ENCODE data around the gene UPF3A.

Gene UPF3A

GRCh38 chr13:114281351-114282040 lies at the start of gene UPF3A:
TSS of gene UPF3A (plus strand) at chr13:114281601. CDS start at chr13:114281640, 39 bp downstream.
- Histone ChIP-seq H3K4me1 (ENCODE audit: control insufficient read depth, insufficient read depth, low read length) (peaks cover 5% of the 10 kb centered on the region), H3K27ac (ENCODE audit: low read length) (peak within 1 kb of the TSS; percentile 89), H3K36me3 (ENCODE audit: control insufficient read depth in 2 of 2, insufficient read depth in 2 of 2, low read length in 2 of 2) (peaks cover 4 to 5% of the 10 kb centered on the region in 2 donors), H3K9me3 (ENCODE audit: control insufficient read depth in 2 of 2, low read length in 2 of 2) (no peaks in the 10 kb centered on the region), H3K4me3 (ENCODE audit: low read length in 2 of 2) (peak within 1 kb of the TSS; percentile 84 to 87), H3K9ac (ENCODE audit: low read length in 2 of 2) (peak within 1 kb of the TSS; percentile 87), H3K27me3 (ENCODE audit: control insufficient read depth in 1 of 2, insufficient read depth in 2 of 2, low read length in 2 of 2) (no peaks in the 10 kb centered on the region)

GRCh38 chr13:114231886-114232285 lies 49.5 kb upstream of the UPF3A start:
- H3K27me3 ChIP-seq (ENCODE audit: control insufficient read depth in 1 of 2, insufficient read depth in 2 of 2, low read length in 2 of 2): peaks cover 5 to 10% of the 10 kb centered on the region in 2 donors
- no peak overlapping the region for H3K9ac ChIP-seq (ENCODE audit: low read length in 2 of 2)
- H3K36me3 ChIP-seq (ENCODE audit: control insufficient read depth in 2 of 2, insufficient read depth in 2 of 2, low read length in 2 of 2): no peaks in the 10 kb centered on the region
- H3K9me3 ChIP-seq (ENCODE audit: control insufficient read depth in 2 of 2, low read length in 2 of 2): no peaks in the 10 kb centered on the region
- no peak overlapping the region for H3K4me3 ChIP-seq (ENCODE audit: low read length in 2 of 2)
- H3K27ac ChIP-seq (ENCODE audit: low read length): no peak overlapping the region
- peaks cover 4% of the 10 kb centered on the region for H3K4me1 ChIP-seq (ENCODE audit: control insufficient read depth, insufficient read depth, low read length)

GRCh38 chr13:114234266-114234644 lies 47.1 kb upstream of the UPF3A start:
- Histone ChIP-seq H3K27me3 (ENCODE audit: control insufficient read depth in 1 of 2, insufficient read depth in 2 of 2, low read length in 2 of 2) (peaks cover 1% of the 10 kb centered on the region in 2 donors), H3K4me1 (ENCODE audit: control insufficient read depth, insufficient read depth, low read length) (peaks cover 4% of the 10 kb centered on the region), H3K36me3 (ENCODE audit: control insufficient read depth in 2 of 2, insufficient read depth in 2 of 2, low read length in 2 of 2) (peaks cover 13 to 14% of the 10 kb centered on the region in 2 donors), H3K4me3 (ENCODE audit: low read length in 2 of 2) (peak overlapping the region; percentile 68 to 85), H3K9me3 (ENCODE audit: control insufficient read depth in 2 of 2, low read length in 2 of 2) (no peaks in the 10 kb centered on the region), H3K9ac (ENCODE audit: low read length in 2 of 2) (peak overlapping the region; percentile 47 to 70), H3K27ac (ENCODE audit: low read length) (peak overlapping the region; percentile 69)

GRCh38 chr13:114234645-114235421 lies 46.6 kb upstream of the UPF3A start, which contains the start of gene CDC16:
TSS of gene CDC16 (plus strand) at chr13:114234897. CDS start at chr13:114235085, 188 bp downstream.
- peak within 1 kb of the TSS; percentile 70 to 71 for H3K9ac ChIP-seq (ENCODE audit: low read length in 2 of 2)
- H3K27me3 ChIP-seq (ENCODE audit: control insufficient read depth in 1 of 2, insufficient read depth in 2 of 2, low read length in 2 of 2): no peaks in the 10 kb centered on the region
- H3K27ac ChIP-seq (ENCODE audit: low read length): peak within 1 kb of the TSS; percentile 69
- H3K4me1 ChIP-seq (ENCODE audit: control insufficient read depth, insufficient read depth, low read length): peaks cover 4% of the 10 kb centered on the region
- H3K36me3 ChIP-seq (ENCODE audit: control insufficient read depth in 2 of 2, insufficient read depth in 2 of 2, low read length in 2 of 2): peaks cover 17 to 18% of the 10 kb centered on the region in 2 donors
- peak within 1 kb of the TSS; percentile 68 to 85 for H3K4me3 ChIP-seq (ENCODE audit: low read length in 2 of 2)
- no peaks in the 10 kb centered on the region for H3K9me3 ChIP-seq (ENCODE audit: control insufficient read depth in 2 of 2, low read length in 2 of 2)

GRCh38 chr13:114235697-114236096 lies 45.7 kb upstream of the UPF3A start:
- H3K4me1 ChIP-seq (ENCODE audit: control insufficient read depth, insufficient read depth, low read length): peaks cover 4% of the 10 kb centered on the region
- no peaks in the 10 kb centered on the region for H3K27me3 ChIP-seq (ENCODE audit: control insufficient read depth in 1 of 2, insufficient read depth in 2 of 2, low read length in 2 of 2)
- no peak overlapping the region for H3K27ac ChIP-seq (ENCODE audit: low read length)
- H3K4me3 ChIP-seq (ENCODE audit: low read length in 2 of 2): peak overlapping the region; percentile 68 to 85
- H3K9me3 ChIP-seq (ENCODE audit: control insufficient read depth in 2 of 2, low read length in 2 of 2): no peaks in the 10 kb centered on the region
- peak overlapping the region; percentile 55 to 67 for H3K9ac ChIP-seq (ENCODE audit: low read length in 2 of 2)
- peaks cover 18 to 20% of the 10 kb centered on the region in 2 donors for H3K36me3 ChIP-seq (ENCODE audit: control insufficient read depth in 2 of 2, insufficient read depth in 2 of 2, low read length in 2 of 2)

GRCh38 chr13:114236227-114236626 lies 45.2 kb upstream of the UPF3A start:
- H3K9ac ChIP-seq (ENCODE audit: low read length in 2 of 2): peak overlapping the region in 1 of 2 donors; percentile 67
- peaks cover 21 to 24% of the 10 kb centered on the region in 2 donors for H3K36me3 ChIP-seq (ENCODE audit: control insufficient read depth in 2 of 2, insufficient read depth in 2 of 2, low read length in 2 of 2)
- H3K4me3 ChIP-seq (ENCODE audit: low read length in 2 of 2): peak overlapping the region; percentile 68 to 85
- H3K4me1 ChIP-seq (ENCODE audit: control insufficient read depth, insufficient read depth, low read length): peaks cover 4% of the 10 kb centered on the region
- H3K27me3 ChIP-seq (ENCODE audit: control insufficient read depth in 1 of 2, insufficient read depth in 2 of 2, low read length in 2 of 2): no peaks in the 10 kb centered on the region
- no peaks in the 10 kb centered on the region for H3K9me3 ChIP-seq (ENCODE audit: control insufficient read depth in 2 of 2, low read length in 2 of 2)
- no peak overlapping the region for H3K27ac ChIP-seq (ENCODE audit: low read length)

GRCh38 chr13:114237415-114238112 lies 43.8 kb upstream of the UPF3A start:
- no peaks in the 10 kb centered on the region for H3K9me3 ChIP-seq (ENCODE audit: control insufficient read depth in 2 of 2, low read length in 2 of 2)
- no peaks in the 10 kb centered on the region for H3K27me3 ChIP-seq (ENCODE audit: control insufficient read depth in 1 of 2, insufficient read depth in 2 of 2, low read length in 2 of 2)
- no peak overlapping the region for H3K4me3 ChIP-seq (ENCODE audit: low read length in 2 of 2)
- H3K36me3 ChIP-seq (ENCODE audit: control insufficient read depth in 2 of 2, insufficient read depth in 2 of 2, low read length in 2 of 2): peaks cover 34 to 37% of the 10 kb centered on the region in 2 donors
- H3K4me1 ChIP-seq (ENCODE audit: control insufficient read depth, insufficient read depth, low read length): peaks cover 4% of the 10 kb centered on the region
- H3K27ac ChIP-seq (ENCODE audit: low read length): no peak overlapping the region
- H3K9ac ChIP-seq (ENCODE audit: low read length in 2 of 2): no peak overlapping the region

GRCh38 chr13:114241918-114242317 lies 39.5 kb upstream of the UPF3A start:
- Histone ChIP-seq H3K4me3 (ENCODE audit: low read length in 2 of 2) (no peak overlapping the region), H3K36me3 (ENCODE audit: control insufficient read depth in 2 of 2, insufficient read depth in 2 of 2, low read length in 2 of 2) (peaks cover 62 to 69% of the 10 kb centered on the region in 2 donors), H3K9ac (ENCODE audit: low read length in 2 of 2) (no peak overlapping the region), H3K9me3 (ENCODE audit: control insufficient read depth in 2 of 2, low read length in 2 of 2) (no peaks in the 10 kb centered on the region), H3K27me3 (ENCODE audit: control insufficient read depth in 1 of 2, insufficient read depth in 2 of 2, low read length in 2 of 2) (no peaks in the 10 kb centered on the region), H3K27ac (ENCODE audit: low read length) (no peak overlapping the region), H3K4me1 (ENCODE audit: control insufficient read depth, insufficient read depth, low read length) (no peaks in the 10 kb centered on the region)

- Histone ChIP-seq H3K27me3 (ENCODE audit: control insufficient read depth in 1 of 2, insufficient read depth in 2 of 2, low read length in 2 of 2) (no peaks in the 10 kb centered on the region), H3K36me3 (ENCODE audit: control insufficient read depth in 2 of 2, insufficient read depth in 2 of 2, low read length in 2 of 2) (peaks cover 57 to 63% of the 10 kb centered on the region in 2 donors), H3K4me1 (ENCODE audit: control insufficient read depth, insufficient read depth, low read length) (no peaks in the 10 kb centered on the region), H3K27ac (ENCODE audit: low read length) (no peak overlapping the region), H3K4me3 (ENCODE audit: low read length in 2 of 2) (no peak overlapping the region), H3K9me3 (ENCODE audit: control insufficient read depth in 2 of 2, low read length in 2 of 2) (no peaks in the 10 kb centered on the region), H3K9ac (ENCODE audit: low read length in 2 of 2) (no peak overlapping the region)
These were observed 37.4 kb upstream of the UPF3A start for GRCh38 chr13:114243971-114244370.

- Histone ChIP-seq H3K27me3 (ENCODE audit: control insufficient read depth in 1 of 2, insufficient read depth in 2 of 2, low read length in 2 of 2) (no peaks in the 10 kb centered on the region), H3K4me3 (ENCODE audit: low read length in 2 of 2) (no peak overlapping the region), H3K9me3 (ENCODE audit: control insufficient read depth in 2 of 2, low read length in 2 of 2) (no peaks in the 10 kb centered on the region), H3K27ac (ENCODE audit: low read length) (no peak overlapping the region), H3K9ac (ENCODE audit: low read length in 2 of 2) (no peak overlapping the region), H3K36me3 (ENCODE audit: control insufficient read depth in 2 of 2, insufficient read depth in 2 of 2, low read length in 2 of 2) (peaks cover 54 to 64% of the 10 kb centered on the region in 2 donors), H3K4me1 (ENCODE audit: control insufficient read depth, insufficient read depth, low read length) (no peaks in the 10 kb centered on the region)
These were observed 36.8 kb upstream of the UPF3A start for GRCh38 chr13:114244637-114245036.

All from stomach smooth muscle (tissue), 2 donors.